Activated CD4-positive, alpha-beta T cell treated with anti-CD3 and anti-CD28 coated beads, Interleukin-2, amount 50 U/mL, for 48 hours (primary cell): ENCODE measurements around the gene CRYL1.

Source experiments
- DNase-seq, 2 experiments: peaks; one replicate each; pipeline ENCODE4 v3.0.0-alpha.2; 2020

CRYL1 gene

DNA sequence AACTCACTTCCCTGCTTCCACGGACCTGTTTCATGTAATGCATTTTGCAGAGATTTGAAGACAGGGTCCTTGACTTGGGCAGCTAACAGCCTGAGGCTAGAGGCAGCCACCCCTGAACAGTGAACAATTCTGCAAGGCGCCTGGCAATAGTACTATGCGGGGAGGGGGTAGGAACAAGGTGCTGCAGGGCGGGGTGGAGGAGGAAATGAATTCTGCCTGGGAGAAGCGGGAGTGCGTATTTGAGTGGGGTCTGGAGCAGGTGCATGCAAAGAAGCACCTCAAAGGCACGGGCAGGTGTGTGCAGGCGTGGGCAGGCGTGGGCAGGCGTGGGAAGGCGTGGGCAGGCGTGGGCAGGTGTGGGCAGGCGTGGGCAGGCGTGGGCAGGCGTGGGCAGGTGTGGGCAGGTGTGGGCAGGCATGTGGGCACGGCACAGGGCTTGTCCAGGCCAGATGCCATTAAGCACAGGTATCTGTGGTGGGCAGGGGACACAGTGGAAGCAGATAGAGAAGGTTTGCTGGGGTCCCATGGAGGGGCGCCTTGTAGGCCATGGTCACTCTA is 163.1 kb downstream of the CRYL1 start:
- DNase-seq: no peak

DNA sequence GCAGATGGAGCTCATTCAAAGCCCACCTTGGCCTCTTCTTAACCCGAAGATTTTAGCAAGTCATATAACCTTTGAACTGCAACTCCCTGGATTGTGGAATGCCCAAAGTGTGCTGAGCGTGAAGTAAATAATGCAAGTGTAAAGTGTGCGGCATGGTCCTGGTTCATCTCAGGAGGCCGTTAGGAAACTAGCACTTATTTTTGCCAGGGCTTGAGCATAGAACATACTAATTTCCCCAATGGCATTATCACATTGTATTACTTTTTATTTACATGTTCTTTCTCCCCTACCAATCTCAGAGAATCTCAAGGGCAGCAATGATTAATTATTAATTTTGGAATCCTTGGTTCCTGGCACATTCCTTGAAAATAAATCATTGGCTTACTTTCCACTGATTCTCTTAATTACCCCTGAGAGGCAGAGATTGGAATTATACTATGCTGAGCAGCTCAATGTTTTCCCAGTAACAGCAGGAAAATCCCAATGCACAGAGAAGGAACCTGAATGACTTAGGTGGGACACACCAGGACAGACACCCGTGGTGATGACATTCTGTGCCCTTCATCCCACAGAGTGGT is 164.7 kb downstream of the CRYL1 start:
- no peak for DNase-seq

DNA sequence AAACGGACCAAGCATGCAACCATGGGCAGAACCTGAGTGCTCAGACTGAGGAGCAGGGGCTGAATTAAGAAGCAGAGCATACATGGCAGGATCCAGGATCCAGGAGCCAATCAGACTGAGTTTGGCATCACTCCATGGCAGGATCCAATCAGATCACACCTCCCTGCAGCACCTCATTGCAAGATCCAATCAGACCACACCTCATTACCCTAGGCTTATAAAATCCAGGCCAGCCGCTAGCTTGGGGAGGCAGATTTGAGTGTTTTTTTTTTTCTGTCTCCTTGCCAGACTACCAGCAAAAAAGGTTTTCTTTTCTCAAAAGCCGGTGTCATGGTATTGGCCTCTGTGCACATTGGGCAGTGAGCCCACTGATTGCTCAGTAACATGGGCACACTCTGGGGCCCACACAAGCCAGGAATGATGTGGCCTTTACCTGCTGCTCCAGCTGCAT is 165.6 kb downstream of the CRYL1 start:
- DNase-seq: no peak

DNA sequence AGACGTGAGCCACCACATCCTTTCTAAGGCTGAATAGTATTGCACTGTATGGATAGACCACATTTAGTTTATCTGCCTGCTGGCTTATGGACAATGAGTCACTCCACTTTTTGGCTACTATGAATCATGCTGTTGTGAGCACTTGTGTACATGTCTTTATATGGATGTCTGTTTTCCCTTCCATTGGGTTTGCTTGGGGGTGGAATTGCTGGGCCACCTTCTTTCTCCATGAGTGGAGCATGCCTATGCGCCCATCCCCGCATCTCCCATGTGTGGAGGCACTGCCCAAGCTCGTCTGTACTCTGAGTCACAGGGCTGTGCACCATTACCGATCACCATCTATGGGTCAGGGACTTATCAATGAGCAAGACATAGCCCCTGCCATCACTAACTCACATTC is 166.3 kb downstream of the CRYL1 start:
- DNase-seq: no peak

DNA sequence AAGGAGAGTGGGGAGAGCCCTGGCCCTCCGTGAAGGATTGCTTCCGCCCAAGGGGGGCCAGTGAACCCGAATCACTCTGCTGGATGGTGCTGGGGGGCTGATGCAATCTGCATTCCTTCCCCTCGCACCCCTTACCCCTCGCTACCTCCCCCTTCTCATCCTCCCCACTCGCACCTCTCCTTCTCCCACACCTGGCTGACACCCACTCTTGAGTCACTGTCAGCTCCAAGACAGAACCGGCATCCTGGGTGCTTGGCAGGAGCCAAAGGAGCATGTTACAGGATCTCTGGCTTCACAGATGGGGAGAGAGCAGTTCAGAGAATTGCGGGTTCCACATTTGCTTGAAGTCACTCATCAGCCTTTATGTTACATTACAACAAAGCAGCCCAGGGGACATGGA is 167.6 kb downstream of the CRYL1 start:
- no peak for DNase-seq

DNA sequence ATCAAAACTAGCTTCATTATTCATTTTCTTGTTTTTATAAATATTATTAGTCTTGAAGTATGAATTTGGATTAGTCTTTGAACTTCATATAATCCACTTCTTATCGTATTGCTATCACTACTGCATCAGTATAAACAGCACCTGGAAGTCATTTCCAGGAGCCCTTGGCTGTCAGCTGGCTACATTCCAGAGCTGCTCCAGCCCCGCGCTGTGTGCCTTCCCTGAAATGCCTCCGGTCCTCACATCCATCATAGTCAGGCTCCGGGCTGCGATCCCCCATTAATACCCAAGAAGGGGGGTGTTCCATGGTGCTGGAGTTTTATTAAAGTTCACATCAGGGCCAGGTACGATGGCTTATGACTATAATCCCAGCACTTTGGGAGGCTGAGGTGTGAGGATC is 169.2 kb downstream of the CRYL1 start:
- DNase-seq: no peak

DNA sequence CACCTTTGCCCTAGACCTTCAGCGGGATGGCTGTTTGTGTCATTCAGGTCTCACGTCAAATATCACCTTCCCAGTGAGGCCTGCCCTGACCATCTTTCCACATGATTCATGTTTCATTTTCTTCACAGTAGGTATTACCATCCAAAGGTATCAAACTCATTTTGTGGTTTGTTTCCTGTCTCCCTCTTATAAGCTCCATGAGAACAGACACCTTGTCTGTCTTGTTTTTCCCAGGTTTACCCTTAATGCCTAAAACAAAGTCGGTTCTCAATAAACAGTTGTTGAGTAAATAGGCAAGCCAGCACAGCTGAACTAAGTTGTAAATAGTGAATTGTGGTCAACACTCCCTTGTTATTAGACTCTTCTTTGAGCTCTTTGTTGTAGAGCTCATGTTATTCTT is 170.9 kb downstream of the CRYL1 start:
- no peak for DNase-seq

DNA sequence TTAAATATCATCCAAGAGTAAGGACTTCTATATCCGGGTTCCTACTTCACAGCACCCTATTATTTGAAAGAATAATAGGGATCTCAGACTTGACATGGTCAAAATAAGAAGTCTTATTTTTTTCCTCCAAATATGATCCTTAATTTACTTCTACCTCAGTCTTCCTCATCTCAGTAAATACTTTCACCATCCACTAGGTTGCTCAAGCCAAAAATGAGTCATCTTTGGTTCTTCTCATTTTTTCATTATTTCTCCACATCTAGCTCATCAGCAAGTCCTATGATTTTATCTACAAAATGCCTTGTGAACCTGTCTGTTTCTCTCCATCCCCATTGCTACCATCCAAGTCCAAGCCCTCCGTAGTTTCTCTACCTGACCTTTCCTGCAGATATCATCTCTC is 171.7 kb downstream of the CRYL1 start:
- DNase-seq: no peak
